GM12801 (cell line): ENCODE data around the gene DOCK6.

Experiments used
- TF ChIP-seq, protein P1 (sequence below): IDR thresholded peaks from one replicate; pipeline ENCODE4 v1.5.1; 2011; ENCODE audit warnings: control low read depth; ENCODE audit not compliant: insufficient read length; ENCODE audit errors: extremely low read depth

Gene DOCK6

DNA sequence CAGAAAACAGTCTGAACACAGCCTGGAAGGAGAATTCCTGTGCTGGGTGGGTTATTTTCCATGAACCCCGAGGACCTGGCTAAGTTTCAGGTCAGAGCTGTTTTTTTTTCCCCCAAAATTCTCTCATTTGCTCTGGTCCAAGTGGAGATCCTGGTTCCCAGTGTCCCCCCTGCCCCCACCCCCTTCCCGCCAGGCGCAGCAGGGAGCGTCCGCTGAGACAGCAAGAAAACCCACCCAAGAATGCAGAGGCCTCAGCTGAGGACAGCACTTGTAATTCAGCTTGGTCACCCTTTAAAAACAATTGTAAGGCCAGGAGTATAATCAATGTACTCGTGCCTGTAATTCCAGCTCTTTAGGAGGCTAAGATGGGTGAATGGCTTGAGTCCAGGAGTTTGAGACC, 22.2 kb upstream of the DOCK6 start:
- TF ChIP-seq, protein P1, sequence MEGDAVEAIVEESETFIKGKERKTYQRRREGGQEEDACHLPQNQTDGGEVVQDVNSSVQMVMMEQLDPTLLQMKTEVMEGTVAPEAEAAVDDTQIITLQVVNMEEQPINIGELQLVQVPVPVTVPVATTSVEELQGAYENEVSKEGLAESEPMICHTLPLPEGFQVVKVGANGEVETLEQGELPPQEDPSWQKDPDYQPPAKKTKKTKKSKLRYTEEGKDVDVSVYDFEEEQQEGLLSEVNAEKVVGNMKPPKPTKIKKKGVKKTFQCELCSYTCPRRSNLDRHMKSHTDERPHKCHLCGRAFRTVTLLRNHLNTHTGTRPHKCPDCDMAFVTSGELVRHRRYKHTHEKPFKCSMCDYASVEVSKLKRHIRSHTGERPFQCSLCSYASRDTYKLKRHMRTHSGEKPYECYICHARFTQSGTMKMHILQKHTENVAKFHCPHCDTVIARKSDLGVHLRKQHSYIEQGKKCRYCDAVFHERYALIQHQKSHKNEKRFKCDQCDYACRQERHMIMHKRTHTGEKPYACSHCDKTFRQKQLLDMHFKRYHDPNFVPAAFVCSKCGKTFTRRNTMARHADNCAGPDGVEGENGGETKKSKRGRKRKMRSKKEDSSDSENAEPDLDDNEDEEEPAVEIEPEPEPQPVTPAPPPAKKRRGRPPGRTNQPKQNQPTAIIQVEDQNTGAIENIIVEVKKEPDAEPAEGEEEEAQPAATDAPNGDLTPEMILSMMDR = no peak

DNA sequence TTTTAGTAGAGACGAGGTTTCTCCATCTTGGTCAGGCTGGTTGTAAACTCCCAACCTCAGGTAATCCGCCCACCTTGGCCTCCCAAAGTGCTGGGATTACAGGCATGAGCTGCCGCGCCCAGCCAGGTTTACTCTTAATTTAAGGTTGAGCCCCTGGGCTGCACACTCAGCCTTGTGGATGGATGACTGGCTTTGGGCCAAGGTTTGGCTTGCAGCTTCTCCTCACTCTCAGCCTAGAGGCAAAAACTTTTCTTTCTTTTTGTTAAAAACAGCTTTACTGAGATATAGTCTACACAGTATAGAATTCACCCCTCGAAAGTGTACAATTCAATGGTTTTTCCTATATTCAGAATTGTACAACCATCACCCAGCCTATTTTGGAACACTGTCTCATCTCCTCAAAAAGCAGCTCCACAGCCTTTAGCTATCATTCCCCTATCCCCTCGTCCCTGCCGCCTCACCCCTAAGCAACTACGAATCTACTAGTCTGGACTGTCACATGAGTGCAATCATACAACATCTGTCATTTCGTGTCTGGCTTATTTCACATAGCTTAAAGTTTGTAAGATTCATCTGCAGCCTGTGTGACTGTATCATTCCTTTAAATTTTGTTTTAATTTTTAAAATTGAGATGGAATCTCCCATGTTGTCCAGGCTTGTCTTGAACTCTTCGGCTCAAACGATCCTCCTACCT, 19.2 kb upstream of the DOCK6 start:
- TF ChIP-seq, protein P1 = no peak

DNA sequence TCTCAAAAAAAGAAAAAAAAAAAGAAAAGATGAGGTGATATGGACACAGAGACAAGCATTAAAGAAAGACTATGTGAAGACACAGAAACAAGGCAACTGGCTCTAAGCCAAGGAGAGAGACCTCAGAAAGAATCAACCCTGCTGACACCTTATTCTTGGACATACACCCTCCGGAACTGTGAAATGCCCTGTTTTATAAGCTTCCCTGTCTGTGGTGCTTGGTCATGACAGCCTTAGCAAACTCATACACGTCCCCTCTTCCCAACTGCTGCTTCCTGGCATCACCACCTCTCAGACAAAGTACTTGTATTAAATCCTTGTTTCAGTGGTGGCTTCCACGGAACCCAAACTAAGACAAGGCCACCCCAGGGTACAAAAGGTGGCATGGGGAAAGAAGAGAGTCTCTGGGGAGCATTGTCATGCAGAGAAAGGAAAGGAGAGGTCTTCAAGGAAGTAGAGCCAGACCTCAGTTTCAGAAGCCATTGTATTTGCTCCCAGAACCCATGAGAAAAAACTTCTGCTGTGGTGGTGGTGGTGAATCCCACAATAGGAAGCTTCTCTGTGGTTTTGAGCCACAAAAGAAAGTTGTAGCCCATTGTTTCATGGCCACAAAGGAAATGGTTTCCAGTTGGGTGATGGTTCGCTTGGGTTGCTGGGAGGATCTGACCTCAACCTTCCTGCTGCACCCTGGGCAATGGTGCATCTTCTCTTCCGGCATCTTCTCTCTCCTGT, 17.3 kb upstream of the DOCK6 start:
- TF ChIP-seq, protein P1 = no peak

DNA sequence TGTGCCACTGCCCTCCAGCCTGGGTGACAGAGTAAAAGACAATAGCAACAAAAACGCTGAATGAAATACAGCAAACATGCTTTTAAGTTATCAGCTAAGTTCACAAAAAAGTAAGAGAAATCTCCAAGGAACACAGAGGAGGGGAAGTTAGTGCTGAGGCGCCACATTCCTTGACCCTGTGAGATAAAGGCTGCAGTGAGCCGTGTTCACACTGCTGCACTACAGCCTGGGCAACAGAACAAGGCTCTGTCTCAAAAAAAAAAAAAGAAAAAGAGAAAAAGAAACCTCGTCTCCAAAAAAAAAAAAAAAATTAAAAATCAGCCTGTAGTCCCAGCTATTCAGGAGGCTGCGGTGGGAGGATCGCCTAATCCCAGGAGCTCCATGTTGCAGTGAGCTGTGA, 16.3 kb upstream of the DOCK6 start:
- TF ChIP-seq, protein P1 = no peak

DNA sequence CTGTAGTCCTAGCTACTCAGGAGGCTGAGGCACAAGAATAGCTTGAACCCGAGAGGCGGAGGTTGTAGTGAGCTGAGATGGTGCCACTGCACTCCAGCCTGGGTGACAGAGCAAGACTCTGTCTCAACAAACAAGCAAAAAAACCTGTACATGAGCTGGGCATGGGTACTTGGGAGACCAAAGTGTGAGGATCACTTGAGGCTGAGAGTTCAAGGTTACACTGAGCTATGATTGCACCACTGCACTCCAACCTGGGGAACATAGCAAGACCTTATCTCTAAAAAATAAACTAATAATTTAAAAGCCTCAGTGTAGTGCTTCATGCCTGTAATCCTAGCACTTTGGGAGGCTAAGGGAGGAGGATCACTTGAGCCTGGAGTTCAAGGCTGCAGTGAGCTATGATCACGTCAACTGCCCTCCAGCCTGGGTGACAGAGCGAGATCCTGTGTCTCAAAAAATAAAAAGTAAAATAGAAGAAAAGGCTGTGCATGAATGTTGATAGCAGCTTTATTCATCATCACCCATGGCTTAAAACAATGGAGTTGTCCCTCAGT, 12.3 kb upstream of the DOCK6 start:
- TF ChIP-seq, protein P1 = no peak

DNA sequence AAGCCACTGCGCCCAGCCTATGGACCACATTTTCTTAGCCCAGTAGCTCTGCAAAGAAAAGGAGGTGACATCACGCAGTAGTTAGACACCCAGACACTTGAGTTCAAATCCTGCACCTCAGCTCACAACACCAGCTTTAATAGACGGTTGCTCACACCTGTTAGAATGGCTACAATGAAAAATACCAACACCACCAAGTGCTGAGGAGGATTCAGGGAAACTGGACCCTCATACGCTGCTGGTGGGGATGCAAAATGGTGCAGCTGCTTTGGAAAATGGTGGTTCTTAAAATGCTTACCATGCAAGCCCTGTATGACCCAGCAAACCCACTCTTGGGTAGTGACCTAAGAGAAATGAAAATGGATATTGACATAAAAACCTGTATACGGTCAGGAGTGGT, 11.7 kb upstream of the DOCK6 start:
- TF ChIP-seq, protein P1 = no peak

DNA sequence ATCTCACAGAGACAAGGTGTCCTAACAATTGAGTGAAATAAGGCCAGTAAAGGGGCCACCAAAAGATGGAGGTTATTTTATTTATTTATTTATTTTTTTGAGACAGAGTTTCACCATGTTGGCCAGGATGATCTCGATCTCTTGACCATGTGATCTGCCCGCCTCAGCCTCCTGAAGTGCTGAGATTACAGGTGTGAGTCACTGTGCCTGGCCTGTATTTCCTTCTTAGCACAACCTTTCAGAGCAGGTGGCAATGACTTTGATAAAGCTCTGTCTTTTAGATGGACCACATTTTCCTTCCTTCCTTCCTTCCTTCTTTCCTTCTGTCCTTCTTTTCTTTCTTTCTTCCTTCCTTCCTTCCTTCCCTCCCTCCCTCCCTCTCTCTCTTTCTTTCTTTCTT, 11.0 kb upstream of the DOCK6 start:
- TF ChIP-seq, protein P1 = no peak
